GM23338 (cell line): Measurements from ENCODE around the gene SLC5A7. TPM values are rescaled to one million over a fixed set of nuclear protein-coding genes. Genes with fewer than 3 reads are reported as not detected.

Experiments used
- ATAC-seq: fragments of 200-7000 bp; cut with Tn5 transposase; 3 replicates; pipeline ENCODE4 v1.9.1; 2020
- DNase-seq: peaks from one replicate; pipeline ENCODE4 v3.0.0-alpha.2; 2015; ENCODE audit warnings: low spot score
- H2AFZ ChIP-seq: fragments of 200-600 bp; sonication (generic); 2 replicates; pipeline ENCODE4 v1.8.0; 2016; ENCODE audit warnings: antibody characterized with exemption, mild to moderate bottlenecking, moderate library complexity
- H3F3A ChIP-seq: fragments of 200-600 bp; sonication (generic); replicated peaks from 2 replicates; pipeline ENCODE4 v1.8.0; 2017; ENCODE audit warnings: antibody characterized with exemption, mixed run types, low read depth
- H3K27ac ChIP-seq: fragments of 200-600 bp; sonication (generic); 2 replicates; pipeline ENCODE4 v1.6.1; 2016; ENCODE audit warnings: low read depth
- H3K27me3 ChIP-seq: fragments of 200-600 bp; sonication (generic); 2 replicates; pipeline ENCODE4 v1.8.0; 2016; ENCODE audit warnings: mild to moderate bottlenecking, mixed run types, moderate library complexity; ENCODE audit not compliant: insufficient read depth
- H3K36me3 ChIP-seq: fragments of 200-600 bp; sonication (generic); 2 replicates; pipeline ENCODE4 v1.8.0; 2016; ENCODE audit warnings: mild to moderate bottlenecking; ENCODE audit not compliant: insufficient read depth
- H3K4me1 ChIP-seq: fragments of 200-600 bp; sonication (generic); 2 replicates; pipeline ENCODE4 v1.8.0; 2016; ENCODE audit warnings: mild to moderate bottlenecking, moderate library complexity; ENCODE audit not compliant: insufficient read depth
- H3K4me2 ChIP-seq: fragments of 200-600 bp; sonication (generic); 2 replicates; pipeline ENCODE4 v1.7.1; 2017; ENCODE audit warnings: mixed run types
- H3K4me3 ChIP-seq: fragments of 200-600 bp; sonication (generic); 2 replicates; pipeline ENCODE4 v1.6.1; 2016; ENCODE audit warnings: mixed run types
- H3K79me2 ChIP-seq: fragments of 200-600 bp; sonication (generic); replicated peaks from 2 replicates; pipeline ENCODE4 v1.8.0; 2017; ENCODE audit warnings: mild to moderate bottlenecking; ENCODE audit not compliant: insufficient read depth
- H3K9me2 ChIP-seq: fragments of 200-600 bp; sonication (generic); 2 replicates; pipeline ENCODE4 v1.8.0; 2017; ENCODE audit not compliant: insufficient read depth
- H4K20me1 ChIP-seq: fragments of 200-600 bp; sonication (generic); replicated peaks from 2 replicates; pipeline ENCODE4 v1.8.0; 2017; ENCODE audit warnings: mild to moderate bottlenecking; ENCODE audit not compliant: insufficient read depth
- H3K27ac Mint-ChIP-seq: 2 replicates; pipeline ENCODE4 v1.8.0; 2020; ENCODE audit warnings: inconsistent platforms, mild to moderate bottlenecking, moderate library complexity, mixed read lengths
- H3K27me3 Mint-ChIP-seq: 3 replicates; pipeline ENCODE4 v1.8.0; 2022; ENCODE audit warnings: low read depth, mild to moderate bottlenecking, moderate library complexity, mixed read lengths, inconsistent platforms; ENCODE audit not compliant: insufficient read depth, poor library complexity
- H3K36me3 Mint-ChIP-seq: 3 replicates; pipeline ENCODE4 v1.8.0; 2021; ENCODE audit warnings: low read depth, mild to moderate bottlenecking, inconsistent platforms, moderate library complexity, mixed read lengths
- H3K4me1 Mint-ChIP-seq: 3 replicates; pipeline ENCODE4 v1.8.0; 2020; ENCODE audit warnings: mild to moderate bottlenecking, inconsistent platforms, mixed read lengths
- H3K4me3 Mint-ChIP-seq: 3 replicates; pipeline ENCODE4 v1.8.0; 2021; ENCODE audit warnings: moderate library complexity, mild to moderate bottlenecking, inconsistent platforms, mixed read lengths
- H3K9me3 Mint-ChIP-seq: 3 replicates; pipeline ENCODE4 v1.8.0; 2020; ENCODE audit warnings: moderate library complexity, mild to moderate bottlenecking, inconsistent platforms, mixed read lengths
- CREB1 ChIP-seq: fragments of 250-450 bp; sonication (Bioruptor Pico); IDR thresholded peaks from 2 replicates; pipeline ENCODE4 v1.5.0; 2020; ENCODE audit warnings: low read depth, mild to moderate bottlenecking, moderate library complexity
- ETS1 ChIP-seq: IDR thresholded peaks from 2 replicates; pipeline ENCODE4 v1.6.1; 2016; ENCODE audit warnings: antibody characterized with exemption
- EZH2 ChIP-seq: fragments of 200-600 bp; sonication (generic); IDR thresholded peaks from one replicate; pipeline ENCODE4 v1.8.0; 2017; ENCODE audit warnings: antibody characterized with exemption, mild to moderate bottlenecking, low read depth; ENCODE audit not compliant: unreplicated experiment
- EZH2phosphoT487 ChIP-seq: fragments of 200-600 bp; sonication (generic); IDR thresholded peaks from one replicate; pipeline ENCODE4 v1.8.1; 2018; ENCODE audit warnings: antibody characterized with exemption; ENCODE audit not compliant: unreplicated experiment
- JUNB ChIP-seq: IDR thresholded peaks from one replicate; pipeline ENCODE4 v1.6.1; 2016; ENCODE audit warnings: antibody characterized with exemption; ENCODE audit not compliant: unreplicated experiment
- NANOG ChIP-seq: IDR thresholded peaks from 2 replicates; pipeline ENCODE4 v1.6.1; 2016; ENCODE audit warnings: antibody characterized with exemption, borderline replicate concordance
- POLR2AphosphoS5 ChIP-seq: IDR thresholded peaks from 2 replicates; pipeline ENCODE4 v1.6.1; 2016; ENCODE audit warnings: antibody characterized with exemption, low read depth
- ZNF114 ChIP-seq: fragments of 250-450 bp; sonication (Bioruptor Pico); IDR thresholded peaks from 2 replicates; pipeline ENCODE4 v1.5.0; 2020; ENCODE audit warnings: mild to moderate bottlenecking, moderate library complexity
- ZNF331 ChIP-seq: fragments of 250-450 bp; sonication (Bioruptor Pico); IDR thresholded peaks from 2 replicates; pipeline ENCODE4 v1.5.0; 2020; ENCODE audit warnings: low read depth, mild to moderate bottlenecking, moderate library complexity
- ZNF462 ChIP-seq: fragments of 250-450 bp; sonication (Bioruptor Pico); IDR thresholded peaks from 2 replicates; pipeline ENCODE4 v1.5.0; 2020; ENCODE audit warnings: mild to moderate bottlenecking, moderate library complexity
- polyA plus RNA-seq: library from polyadenylated mRNA; unstranded; fragments of >200 nt; fragmentation: Nextera tagmentation; extraction: Ambion mirVana; gene quantifications from 2 replicates; pipeline ENCODE4 v1.2.1, GENCODE V29; 2016
- total RNA-seq: library from RNA; depleted of rRNA; stranded (reverse); fragments of >200 nt; shearing (Covaris generic); gene quantifications from 2 replicates; pipeline ENCODE4 v1.2.3, GENCODE V29; 2014

The SLC5A7 gene
- total and polyA plus RNA-seq, 2 experiments from 2014 or later = 0.05 to 0.17 TPM

GRCh38 chr2:107990718-107991117 is 4.4 kb downstream of the SLC5A7 start:
- peaks cover 3% of the 10 kb centered on the region for H3K4me1 Mint-ChIP-seq
- H3K27me3 Mint-ChIP-seq = peaks cover 14% of the 10 kb centered on the region
- Histone ChIP-seq H2AFZ (no peak overlapping the region), H3K9me2 (no peaks in the 10 kb centered on the region), H3K79me2 (no peaks in the 10 kb centered on the region), H3K4me2 (no peak overlapping the region), H3K27me3 (peaks cover 26% of the 10 kb centered on the region), H3K4me3 (no peak overlapping the region), H3K27ac (no peak overlapping the region), H3K4me1 (peaks cover 8% of the 10 kb centered on the region), H3K36me3 (no peaks in the 10 kb centered on the region), H3F3A (no peaks in the 10 kb centered on the region), H4K20me1 (no peaks in the 10 kb centered on the region)
- H3K36me3 Mint-ChIP-seq = no peaks in the 10 kb centered on the region
- no peak overlapping the region for H3K4me3 Mint-ChIP-seq
- H3K9me3 Mint-ChIP-seq = no peaks in the 10 kb centered on the region
- TF ChIP-seq JUNB (no peak), POLR2AphosphoS5 (no peak), NANOG (no peak), ETS1 (no peak), ZNF331 (no peak), EZH2phosphoT487 (no peak), ZNF114 (CRISPR knock-in tag) (no peak), CREB1 (CRISPR knock-in tag) (no peak), EZH2 (no peak), ZNF462 (no peak)
- H3K27ac Mint-ChIP-seq = no peak overlapping the region
- ATAC-seq = no peak
- DNase-seq = no peak
